HepG2 (cell line): ENCODE data around the gene C11orf24. TPM values are rescaled to one million over a fixed set of nuclear protein-coding genes. Genes with fewer than 3 reads are reported as not detected.

Experiments used
- ATAC-seq: fragments of 200-7000 bp; cut with Tn5 transposase; 3 replicates; pipeline ENCODE4 v1.9.1; 2020; ENCODE audit warnings: mild to moderate bottlenecking, moderate library complexity
- BruUV-seq: library from RNA; stranded (reverse); fragments of 400-500 nt; replicated peaks from 2 replicates; lab custom pipeline; 2021; lab: Mats Ljungman, UMichigan
- CTCF ChIA-PET: fragments of 300-600 bp; formaldehyde crosslinking; extraction: SDS; loops from one replicate; lab custom pipeline; 2021; ENCODE audit warnings: low total read pairs, inconsistent platforms, low intra/inter-chr PET ratio; lab: Yijun Ruan, JAX
- POLR2A ChIA-PET: fragments of 350-600 bp; sonication (Branson Sonifier 250); formaldehyde crosslinking; loops from one replicate; lab custom pipeline; 2020; ENCODE audit warnings: antibody characterized with exemption, inconsistent platforms; lab: Yijun Ruan, JAX
- DNase-seq: peaks from one replicate; pipeline ENCODE4 v3.0.0-alpha.2; 2015; ENCODE audit warnings: low spot score
- FAIRE-seq: peaks from 3 replicates; lab custom pipeline; 2011; peaks lifted over from hg19 to GRCh38; lab: Jason Lieb, UNC
- H2AFZ ChIP-seq: one replicate; pipeline ENCODE4 v1.6.1; 2011; ENCODE audit warnings: low read length, inconsistent platforms
- H3K27ac ChIP-seq: fragments of 300-600 bp; 3 replicates; pipeline ENCODE4 v1.8.0; 2011; ENCODE audit warnings: mixed run types, mild to moderate bottlenecking, mixed read lengths, low read length, inconsistent platforms; ENCODE audit not compliant: insufficient read depth; ENCODE audit errors: extremely low read length
- H3K27me3 ChIP-seq, 2 experiments: fragments of 200-600 bp in 1 of 2; 2 replicates in 1 of 2; 3 replicates in 1 of 2; pipeline versions ENCODE4 v1.6.0 to v1.8.0; 2011; ENCODE audit warnings: low read length in 2 of 2, mild to moderate bottlenecking in 2 of 2, moderate library complexity in 2 of 2, inconsistent platforms in 1 of 2; ENCODE audit not compliant: insufficient read depth in 2 of 2, control insufficient read depth in 1 of 2
- H3K36me3 ChIP-seq, 2 experiments: fragments of 200-600 bp in 1 of 2; replicated peaks in 1 of 2; 2 replicates in 1 of 2; 3 replicates in 1 of 2; pipeline versions ENCODE4 v1.5.1 to v1.8.0; 2011; ENCODE audit warnings: low read length in 2 of 2, inconsistent platforms in 1 of 2; ENCODE audit not compliant: insufficient read depth in 2 of 2, control insufficient read depth in 1 of 2
- H3K4me1 ChIP-seq: 2 replicates; pipeline ENCODE4 v1.5.1; 2012; ENCODE audit warnings: low read length, inconsistent platforms; ENCODE audit not compliant: insufficient read depth
- H3K4me2 ChIP-seq: 2 replicates; pipeline ENCODE4 v1.6.0; 2011; ENCODE audit warnings: low read depth, low read length, inconsistent platforms
- H3K4me3 ChIP-seq, 3 experiments: fragments of 200-600 bp in 1 of 3; sonication (generic), shearing (Covaris generic) in 1 of 3; replicated peaks in 1 of 3; 2 replicates each; pipeline ENCODE4 v1.5.1; 2011 to 2016; ENCODE audit warnings: low read length in 3 of 3, inconsistent platforms in 2 of 3, low read depth in 2 of 3, mild to moderate bottlenecking in 2 of 3, control low read depth in 1 of 3, mixed read lengths in 1 of 3; ENCODE audit not compliant: insufficient read depth in 1 of 3
- H3K79me2 ChIP-seq: one replicate; pipeline ENCODE4 v1.6.1; 2011; ENCODE audit warnings: low read length, inconsistent platforms; ENCODE audit not compliant: insufficient read depth
- H3K9ac ChIP-seq: 2 replicates; pipeline ENCODE4 v1.6.0; 2011; ENCODE audit warnings: mild to moderate bottlenecking, low read depth, low read length, inconsistent platforms; ENCODE audit not compliant: insufficient read depth
- H3K9me3 ChIP-seq: 2 replicates; pipeline ENCODE4 v1.5.1; 2012; ENCODE audit warnings: mild to moderate bottlenecking, low read length
- H4K20me1 ChIP-seq: 2 replicates; pipeline ENCODE4 v1.6.0; 2011; ENCODE audit warnings: inconsistent platforms, mild to moderate bottlenecking, low read length, moderate library complexity; ENCODE audit not compliant: insufficient read depth
- ADNP ChIP-seq: sonication (generic); formaldehyde crosslinking; IDR thresholded peaks from 2 replicates; pipeline ENCODE4 v1.4.0; 2020; ENCODE audit warnings: missing genetic modification reagents
- ARID5B ChIP-seq: IDR thresholded peaks from 2 replicates; pipeline ENCODE4 v1.4.0; 2020; ENCODE audit warnings: mild to moderate bottlenecking, missing genetic modification reagents
- FOXA3 ChIP-seq: IDR thresholded peaks from 2 replicates; pipeline ENCODE4 v1.6.1; 2016; ENCODE audit warnings: missing genetic modification reagents, missing compliant biosample characterization
- HOXA3 ChIP-seq: sonication (generic); formaldehyde crosslinking; IDR thresholded peaks from 2 replicates; pipeline ENCODE4 v1.5.0; 2020; ENCODE audit warnings: missing genetic modification reagents
- IKZF4 ChIP-seq: sonication (generic); formaldehyde crosslinking; IDR thresholded peaks from 2 replicates; pipeline ENCODE4 v1.5.1; 2020; ENCODE audit warnings: borderline replicate concordance, mild to moderate bottlenecking, low read depth, missing genetic modification reagents; ENCODE audit errors: not compliant biosample characterization
- KLF15 ChIP-seq: sonication (generic); formaldehyde crosslinking; IDR thresholded peaks from 2 replicates; pipeline ENCODE4 v1.8.1; 2023; ENCODE audit warnings: borderline replicate concordance, mild to moderate bottlenecking, inconsistent platforms, missing genetic modification reagents, mixed read lengths
- KLF16 ChIP-seq, 2 experiments: sonication (generic) in 1 of 2; formaldehyde crosslinking in 1 of 2; IDR thresholded peaks; 2 replicates each; pipeline versions ENCODE4 v1.6.1 to v1.8.0; 2016 to 2023; ENCODE audit warnings: missing genetic modification reagents in 2 of 2, missing compliant biosample characterization in 1 of 2
- KMT2B ChIP-seq: IDR thresholded peaks from 2 replicates; pipeline ENCODE4 v1.6.1; 2016; ENCODE audit warnings: missing genetic modification reagents, missing compliant biosample characterization
- NFKB2 ChIP-seq: sonication (generic); formaldehyde crosslinking; IDR thresholded peaks from 2 replicates; pipeline ENCODE4 v1.4.0; 2020; ENCODE audit warnings: missing genetic modification reagents, borderline replicate concordance
- POGZ ChIP-seq: sonication (generic); formaldehyde crosslinking; IDR thresholded peaks from 2 replicates; pipeline ENCODE4 v1.4.0; 2020; ENCODE audit warnings: mild to moderate bottlenecking, missing genetic modification reagents
- RCOR2 ChIP-seq: IDR thresholded peaks from 2 replicates; pipeline ENCODE4 v1.6.1; 2016; ENCODE audit warnings: missing biosample characterization, missing genetic modification reagents
- RFX3 ChIP-seq: IDR thresholded peaks from 2 replicates; pipeline ENCODE4 v1.6.1; 2016; ENCODE audit warnings: missing biosample characterization, missing genetic modification reagents
- ZNF124 ChIP-seq: sonication (generic); formaldehyde crosslinking; IDR thresholded peaks from 2 replicates; pipeline ENCODE4 v1.4.0; 2020; ENCODE audit warnings: missing genetic modification reagents
- ZNF232 ChIP-seq: sonication (generic); formaldehyde crosslinking; IDR thresholded peaks from 2 replicates; pipeline ENCODE4 v1.4.0; 2020; ENCODE audit warnings: missing genetic modification reagents, borderline replicate concordance
- ZNF441 ChIP-seq: sonication (generic); formaldehyde crosslinking; IDR thresholded peaks from 2 replicates; pipeline ENCODE4 v1.7.0; 2021; ENCODE audit warnings: missing genetic modification reagents, borderline replicate concordance
- ZNF557 ChIP-seq: sonication (generic); formaldehyde crosslinking; IDR thresholded peaks from 2 replicates; pipeline ENCODE4 v1.4.0; 2020; ENCODE audit warnings: missing genetic modification reagents
- ZNF558 ChIP-seq: sonication (generic); formaldehyde crosslinking; IDR thresholded peaks from 2 replicates; pipeline ENCODE4 v1.9.0; 2022; ENCODE audit warnings: mild to moderate bottlenecking, missing genetic modification reagents, borderline replicate concordance
- ZNF574 ChIP-seq: sonication (generic); formaldehyde crosslinking; IDR thresholded peaks from 2 replicates; pipeline ENCODE4 v1.4.0; 2020; ENCODE audit warnings: missing genetic modification reagents
- ZNF740 ChIP-seq: sonication (generic); formaldehyde crosslinking; IDR thresholded peaks from 2 replicates; pipeline ENCODE4 v1.4.0; 2020; ENCODE audit warnings: missing genetic modification reagents
- WGBS: methylation state at CpG from one replicate; pipeline ENCODE4 v1.1.6; 2017; ENCODE audit warnings: low lambda C conversion rate; 5-methylcytosine and 5-hydroxymethylcytosine counted together
- in situ Hi-C: cut with HindIII; loops from 2 replicates; pipeline ENCODE4 v1.10.0; 2017; ENCODE audit warnings: low pct_unique_long_range_greater_than_20kb; ENCODE audit not compliant: extremely low pct_ligation_motif_present
- intact Hi-C: fragments of 100-400 bp; cut with micrococcal nuclease; formaldehyde crosslinking; loops from one replicate; pipeline ENCODE4 v1.10.0; 2022; ENCODE audit not compliant: unreplicated experiment
- polyA plus RNA-seq, 8 experiments: library from polyadenylated mRNA; depleted of rRNA in 3 of 8; stranded (reverse) in 7 of 8; unstranded in 1 of 8; fragments of >200 nt; fragmentation: Illumina TruSeq in 4 of 8; extraction: Trizol in 4 of 8; gene quantifications; 2 replicates each; pipeline versions ENCODE4 v1.2.1 to v1.2.3, GENCODE V29; 2011 to 2016; ENCODE audit warnings: low read depth in 4 of 8, missing spikeins in 1 of 8, mixed read lengths in 1 of 8; ENCODE audit not compliant: insufficient read depth in 1 of 8
- total RNA-seq, 5 experiments: library from RNA; depleted of rRNA; stranded (reverse); fragments of >200 nt; fragmentation: Illumina TruSeq; extraction: Trizol; gene quantifications; 2 replicates each; pipeline ENCODE4 v1.2.3, GENCODE V29; 2016; ENCODE audit warnings: low read depth in 1 of 5

The C11orf24 gene
- total and polyA plus RNA-seq, 2 of the 13 experiments (the other 11 are each of a cell fraction or from before 2014, with no cell fraction given): 52.9 to 55.5 TPM

- peak; percentile 56 for ATAC-seq
- peak overlapping the region; percentile 78 for H3K27ac ChIP-seq
- TF ChIP-seq RCOR2 (CRISPR knock-in tag) (no peak), ADNP (CRISPR knock-in tag) (no peak), ARID5B (CRISPR knock-in tag) (peak; percentile 33; the same call in 1 of the 2 replicates), ZNF441 (no peak), FOXA3 (CRISPR knock-in tag) (peak; percentile 29; the same call in 1 of the 2 replicates), ZNF557 (CRISPR knock-in tag) (no peak), ZNF558 (CRISPR knock-in tag) (no peak), RFX3 (no peak), KLF16 (CRISPR knock-in tag; IDR thresholded peaks at IDR 0.05) (no peak), HOXA3 (peak; percentile 29; the same call in 1 of the 2 replicates), ZNF740 (CRISPR knock-in tag) (no peak), ZNF124 (CRISPR knock-in tag) (no peak), NFKB2 (CRISPR knock-in tag) (no peak), ZNF232 (CRISPR knock-in tag) (no peak), IKZF4 (no peak), ZNF574 (no peak), POGZ (no peak), KLF15 (CRISPR knock-in tag) (no peak), KMT2B (CRISPR knock-in tag) (no peak)
These were observed 37.9 kb upstream of the C11orf24 start for GRCh38 chr11:68309621-68310185.

More at GRCh38 chr11:68309621-68310185, 37.9 kb upstream of the C11orf24 start:
- 17% methylated on average over 2 of the region's 2 CpGs for WGBS
- POLR2A ChIA-PET: interaction anchor here (2.5 to 5.7 kb wide), 2 partner anchors 10 to 38 kb away, joined by 9 to 127 read pairs; partner anchors contain the start of gene C11orf24
- Histone ChIP-seq H3K4me2 (peak overlapping the region; percentile 58), H3K79me2 (peaks cover 19% of the 10 kb centered on the region), H4K20me1 (no peaks in the 10 kb centered on the region), H3K4me1 (peaks cover 47% of the 10 kb centered on the region), H3K36me3 (peaks cover 0 to 7% of the 10 kb centered on the region in 2 experiments; a peak in 2 of 5 replicates), H3K27me3 (no peaks in the 10 kb centered on the region; a peak in 1 of 5 replicates), H2AFZ (no peak overlapping the region), H3K4me3 (no peak overlapping the region), H3K9ac (peak overlapping the region; percentile 53), H3K9me3 (no peaks in the 10 kb centered on the region)
- intact Hi-C loops (no loop called here), in situ Hi-C loops (no loop called here)
- FAIRE-seq (no peak), DNase-seq (peak; percentile 69)
- CTCF ChIA-PET: interaction anchor here (1.0 kb wide), 1 partner anchor 13 kb away, joined by 3 read pairs; no protein-coding TSS in a partner anchor
- BruUV-seq: no TSS peak
